ENCODE results near the gene PGLYRP4. TPM values are rescaled to one million over a fixed set of nuclear protein-coding genes. Genes with fewer than 3 reads are reported as not detected.

PGLYRP4 gene
- total RNA-seq, 1 donor from 2014 or later = not detected

- Histone ChIP-seq H3K4me3 (no peak overlapping the region), H3K27me3 (peaks cover 3% of the 10 kb centered on the region), H3K27ac (no peak overlapping the region), H3K9me3 (no peaks in the 10 kb centered on the region), H3K4me1 (no peaks in the 10 kb centered on the region), H3K36me3 (no peaks in the 10 kb centered on the region)
- TF ChIP-seq CTCF (IDR thresholded peaks at IDR 0.05) = peak; percentile 43
- ATAC-seq (peak; percentile 78), DNase-seq (no peak)
- intact Hi-C loops (cut with DNase I) = no loop called here
These were observed 59.9 kb downstream of the PGLYRP4 start for GRCh38 chr1:153288634-153289275.

Other genes starting within 250 kb of the PGLYRP4 start
- gene SPRR2F, start 235.3 kb downstream of the PGLYRP4 start, total RNA-seq = not detected
- not detected for gene SPRR2G, start 198.0 kb downstream of the PGLYRP4 start, total RNA-seq
- not detected for gene LELP1, start 145.4 kb downstream of the PGLYRP4 start, total RNA-seq
- not detected for gene PRR9, start 131.3 kb downstream of the PGLYRP4 start, total RNA-seq
- gene LORICRIN, start 89.2 kb downstream of the PGLYRP4 start, total RNA-seq = not detected
- gene PGLYRP3, start 35.9 kb downstream of the PGLYRP4 start, total RNA-seq = not detected
- gene S100A9, start 9.0 kb upstream of the PGLYRP4 start, total RNA-seq = 418 TPM
- gene S100A12, start 26.8 kb upstream of the PGLYRP4 start, total RNA-seq = 22.8 TPM
- gene S100A8, start 42.2 kb upstream of the PGLYRP4 start, total RNA-seq = 266 TPM
- not detected for gene S100A7A, start 67.7 kb upstream of the PGLYRP4 start, total RNA-seq
- gene S100A7, start 111.8 kb upstream of the PGLYRP4 start, total RNA-seq = not detected
- gene S100A6, start 187.2 kb upstream of the PGLYRP4 start, total RNA-seq = 1,046 TPM
- not detected for gene S100A5, start 192.1 kb upstream of the PGLYRP4 start, total RNA-seq
- gene S100A4, start 197.0 kb upstream of the PGLYRP4 start, total RNA-seq = 377 TPM
- gene S100A3, start 200.4 kb upstream of the PGLYRP4 start, total RNA-seq = 1.3 TPM
- 5.6 TPM for gene S100A2, start 217.0 kb upstream of the PGLYRP4 start, total RNA-seq